AG04450 (cell line): ENCODE data around the gene RNF151. TPM values are rescaled to one million over a fixed set of nuclear protein-coding genes. Genes with fewer than 3 reads are reported as not detected.
A peak's percentile ranks its signal among the peaks of the same experiment; 100 is the strongest.

Source experiments
- CTCF ChIA-PET: fragments of 300-600, 350-600 bp; formaldehyde crosslinking; extraction: SDS; loops from one replicate; lab custom pipeline; 2022; ENCODE audit warnings: antibody characterized with exemption, inconsistent platforms; lab: Charles Lee
- POLR2A ChIA-PET: fragments of 350-600 bp; formaldehyde crosslinking; extraction: SDS; loops from one replicate; lab custom pipeline; 2021; ENCODE audit warnings: antibody characterized with exemption, inconsistent platforms; lab: Yijun Ruan, JAX
- DNase-seq: peaks from one replicate; pipeline ENCODE4 v3.0.0-alpha.2; 2011; ENCODE audit warnings: low read depth, low spot score
- H3K27ac ChIP-seq: one replicate; pipeline ENCODE4 v1.5.1; 2012; ENCODE audit warnings: low read depth, low read length, control low read depth
- H3K27me3 ChIP-seq: one replicate; pipeline ENCODE4 v1.6.0; 2012; ENCODE audit warnings: low read length; ENCODE audit not compliant: control insufficient read depth, insufficient read depth
- H3K4me3 ChIP-seq: 2 replicates; pipeline ENCODE4 v1.5.1; 2011; ENCODE audit warnings: mild to moderate bottlenecking, low read depth, low read length, control low read depth
- H3K9me3 ChIP-seq: 2 replicates; pipeline ENCODE4 v1.5.1; 2012; ENCODE audit warnings: low read length; ENCODE audit not compliant: control insufficient read depth, insufficient read depth
- CTCF ChIP-seq: IDR thresholded peaks from 2 replicates; pipeline ENCODE4 v1.5.1; 2011; ENCODE audit warnings: low read depth, low read length, control low read depth, inconsistent platforms
- polyA minus RNA-seq: library from RNA; depleted of rRNA, polyadenylated mRNA; stranded (reverse); fragments of >200 nt; gene quantifications from 2 replicates; pipeline ENCODE4 v1.2.3, GENCODE V29; 2011; rRNA and poly(A)+ RNA removed
- polyA plus RNA-seq: library from polyadenylated mRNA; depleted of rRNA; stranded (reverse); fragments of >200 nt; gene quantifications from 2 replicates; pipeline ENCODE4 v1.2.3, GENCODE V29; 2011; rRNA removed

RNF151 gene
- not detected in 2 replicates for polyA plus RNA-seq
- polyA minus RNA-seq: not detected in 2 replicates

- ChIA-PET CTCF (no interaction called here), POLR2A (no interaction called here)
- Histone ChIP-seq H3K4me3 (peak within 1 kb of the TSS; percentile 90), H3K27me3 (no peaks in the 10 kb centered on the region), H3K9me3 (no peaks in the 10 kb centered on the region; the same call in 1 of the 2 replicates), H3K27ac (no peak within 1 kb of the TSS)
- TF ChIP-seq CTCF: no peak
- no peak for DNase-seq
Observed at GRCh38 chr16:1966460-1966859, at the start of gene RNF151. Gene RNF151, plus strand, starts transcription at chr16:1966856. Its CDS starts 26 bp downstream, at chr16:1966882.

- CTCF ChIA-PET: no interaction called here
- no peak overlapping the region for H3K27ac ChIP-seq
- POLR2A ChIA-PET: no interaction called here
- no peak for DNase-seq
- no peak for TF ChIP-seq CTCF
- peaks cover 83% of the 10 kb centered on the region for H3K27me3 ChIP-seq
- H3K9me3 ChIP-seq: peaks cover 3% of the 10 kb centered on the region; the same call in 1 of the 2 replicates
- no peak overlapping the region for H3K4me3 ChIP-seq
Observed at GRCh38 chr16:1917056-1917664, 49.5 kb upstream of the RNF151 start.

- TF ChIP-seq CTCF: no peak
- ChIA-PET CTCF (no interaction called here), POLR2A (no interaction called here)
- Histone ChIP-seq H3K4me3 (no peak overlapping the region), H3K9me3 (peaks cover 3% of the 10 kb centered on the region; the same call in 1 of the 2 replicates), H3K27me3 (peaks cover 87% of the 10 kb centered on the region), H3K27ac (no peak overlapping the region)
- DNase-seq: no peak
Observed at GRCh38 chr16:1917665-1918350, 48.8 kb upstream of the RNF151 start.

- CTCF ChIA-PET: no interaction called here
- Histone ChIP-seq H3K27me3 (peaks cover 89% of the 10 kb centered on the region), H3K27ac (no peak within 1 kb of the TSS), H3K9me3 (peaks cover 3% of the 10 kb centered on the region; the same call in 1 of the 2 replicates), H3K4me3 (no peak within 1 kb of the TSS)
- DNase-seq: no peak
- POLR2A ChIA-PET: no interaction called here
- TF ChIP-seq CTCF: no peak
Observed at GRCh38 chr16:1918351-1919326, 48.0 kb upstream of the RNF151 start, which contains the start of gene HS3ST6. Gene HS3ST6, minus strand, starts transcription at chr16:1918415. Its CDS starts 92 bp downstream, at chr16:1918323.
